Adrenal gland (tissue), 12 donors: ENCODE data around the gene MRPL32. TPM values are rescaled to one million over a fixed set of nuclear protein-coding genes. Genes with fewer than 3 reads are reported as not detected.

Experiments used
- DNase-seq, 7 donors: peaks; one replicate each; pipeline ENCODE4 v3.0.0-alpha.2; 2019 to 2020
- H3K27ac ChIP-seq, 5 donors: fragments of 200-600 bp; sonication (generic) in 4 of 5; 1 replicate in 3 of 5; 2 replicates in 2 of 5; pipeline versions ENCODE4 v1.5.1 to v1.8.0; 2016 to 2020; ENCODE audit warnings: mild to moderate bottlenecking in 1 of 5
- H3K27me3 ChIP-seq: fragments of 200-600 bp; 2 replicates; pipeline ENCODE4 v1.8.0; 2021
- H3K36me3 ChIP-seq, 2 donors: fragments of 200-600 bp; replicated peaks in 1 of 2; 1 replicate in 1 of 2; 2 replicates in 1 of 2; pipeline versions ENCODE4 v1.5.1 to v1.8.0; 2018 to 2022
- H3K4me1 ChIP-seq, 2 donors: fragments of 200-600 bp; replicated peaks in 1 of 2; 1 replicate in 1 of 2; 2 replicates in 1 of 2; pipeline versions ENCODE4 v1.5.1 to v1.8.0; 2018 to 2021
- H3K4me3 ChIP-seq, 4 donors: fragments of 200-600 bp; sonication (generic) in 3 of 4; one replicate each; pipeline ENCODE4 v1.5.1; 2016 to 2018
- H3K9me3 ChIP-seq, 3 donors: fragments of 200-600 bp; sonication (generic) in 1 of 3; replicated peaks in 1 of 3; 1 replicate in 2 of 3; 2 replicates in 1 of 3; pipeline versions ENCODE4 v1.5.1 to v1.8.0; 2016 to 2021
- POLR2A ChIP-seq, 2 donors: fragments of 450-650 bp; IDR thresholded peaks; one replicate each; pipeline ENCODE4 v1.6.1; 2017; ENCODE audit warnings: antibody characterized with exemption in 2 of 2, mild to moderate bottlenecking in 2 of 2, moderate library complexity in 1 of 2
- WGBS, 4 donors: extraction: QIAGEN DNeasy Blood & Tissue Kit in 2 of 4; methylation state at CpG; one replicate each; pipeline versions ENCODE4 v1.1.5 to v1.1.7; 2013 to 2017; 5-methylcytosine and 5-hydroxymethylcytosine counted together
- intact Hi-C, 2 donors: fragments of 100-400 bp; cut with DNase I; formaldehyde crosslinking; loops; one replicate each; pipeline versions ENCODE4 v1.14.1 to v1.15.0; 2022 to 2023
- polyA plus RNA-seq, 3 donors: library from polyadenylated mRNA; stranded (reverse); fragments of 200-250 nt in 2 of 3; fragments of 350-450 nt in 1 of 3; fragmentation: Illumina TruSeq in 1 of 3; extraction: RNeasy Lipid Tissue Mini Kit (QIAGEN cat#74804) in 1 of 3; gene quantifications; one replicate each; pipeline ENCODE4 v1.2.3, GENCODE V29; 2013 to 2014
- total RNA-seq, 9 donors: library from RNA; depleted of rRNA in 4 of 9; stranded (reverse); fragments of >200 nt in 4 of 9; fragments of 120-200 nt in 1 of 9; fragmentation: NEBNext Ultra II Directional in 1 of 9; extraction: Animal tissue kit (Norgen Biotek cat#: 25700) in 1 of 9; gene quantifications; one replicate each; pipeline versions ENCODE4 v1.1.0 to v1.2.4, GENCODE V29; 2013 to 2023
- TF ChIP-seq, protein P1 (sequence below), 6 experiments: fragments of 450-650 bp in 4 of 6; fragments of 200-600 bp in 2 of 6; sonication (generic) in 1 of 6; IDR thresholded peaks; 1 replicate in 5 of 6; 2 replicates in 1 of 6; pipeline versions ENCODE4 v1.5.1 to v1.8.0; 2016 to 2021; ENCODE audit warnings: antibody characterized with exemption in 6 of 6, mild to moderate bottlenecking in 2 of 6, moderate library complexity in 1 of 6
- donor health status: healthy with polysubstance abuse.
- donor health status: Bipolar disorder and iron deficiency.
- donor health status: DM: yes; HTN: yes; CAD: no.
- donor health status: DM: no; HTN: no; CAD: no.
- donor health status: DM: no; HTN: no; CAD: no.
- donor health status: DM: yes; HTN: yes; CAD: no.

MRPL32 gene
- total and polyA plus RNA-seq, 12 donors, result 56.9 to 174 (median 73.4) TPM

DNA sequence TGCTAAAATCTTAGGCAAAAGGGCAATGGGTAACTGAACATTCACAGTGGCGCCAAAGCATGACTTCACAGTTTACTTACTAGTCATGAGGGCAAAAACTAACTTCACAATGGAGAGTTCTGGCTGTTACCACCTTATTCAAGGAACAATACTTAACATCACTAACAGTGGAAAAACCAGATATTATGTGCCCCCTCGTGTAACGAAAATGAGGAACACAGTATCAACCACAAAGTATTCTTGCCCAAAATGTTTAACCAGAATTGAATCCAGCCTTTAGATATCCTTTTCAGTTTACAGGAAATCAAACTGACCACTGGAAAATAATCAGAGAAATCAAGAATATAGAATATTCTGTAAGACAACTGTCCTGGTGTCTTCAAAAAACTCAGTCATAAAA lies 29.8 kb upstream of the MRPL32 start:
- Histone ChIP-seq H3K27me3 (no peaks in the 10 kb centered on the region), H3K4me1 (no peaks in the 10 kb centered on the region), H3K9me3 (no peaks in the 10 kb centered on the region), H3K36me3 (no peaks in the 10 kb centered on the region), H3K4me3 (no peak overlapping the region), H3K27ac (no peak overlapping the region)
- WGBS, 4 donors, result 57 to 70% (median 63%) methylated on average over 3 of the region's 3 CpGs
- TF ChIP-seq, protein P1, sequence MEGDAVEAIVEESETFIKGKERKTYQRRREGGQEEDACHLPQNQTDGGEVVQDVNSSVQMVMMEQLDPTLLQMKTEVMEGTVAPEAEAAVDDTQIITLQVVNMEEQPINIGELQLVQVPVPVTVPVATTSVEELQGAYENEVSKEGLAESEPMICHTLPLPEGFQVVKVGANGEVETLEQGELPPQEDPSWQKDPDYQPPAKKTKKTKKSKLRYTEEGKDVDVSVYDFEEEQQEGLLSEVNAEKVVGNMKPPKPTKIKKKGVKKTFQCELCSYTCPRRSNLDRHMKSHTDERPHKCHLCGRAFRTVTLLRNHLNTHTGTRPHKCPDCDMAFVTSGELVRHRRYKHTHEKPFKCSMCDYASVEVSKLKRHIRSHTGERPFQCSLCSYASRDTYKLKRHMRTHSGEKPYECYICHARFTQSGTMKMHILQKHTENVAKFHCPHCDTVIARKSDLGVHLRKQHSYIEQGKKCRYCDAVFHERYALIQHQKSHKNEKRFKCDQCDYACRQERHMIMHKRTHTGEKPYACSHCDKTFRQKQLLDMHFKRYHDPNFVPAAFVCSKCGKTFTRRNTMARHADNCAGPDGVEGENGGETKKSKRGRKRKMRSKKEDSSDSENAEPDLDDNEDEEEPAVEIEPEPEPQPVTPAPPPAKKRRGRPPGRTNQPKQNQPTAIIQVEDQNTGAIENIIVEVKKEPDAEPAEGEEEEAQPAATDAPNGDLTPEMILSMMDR (IDR thresholded peaks at IDR 0.05), result no peak
- no peak for TF ChIP-seq POLR2A (IDR thresholded peaks at IDR 0.05)
- intact Hi-C loops, result no loop called here
- DNase-seq, result no peak

DNA sequence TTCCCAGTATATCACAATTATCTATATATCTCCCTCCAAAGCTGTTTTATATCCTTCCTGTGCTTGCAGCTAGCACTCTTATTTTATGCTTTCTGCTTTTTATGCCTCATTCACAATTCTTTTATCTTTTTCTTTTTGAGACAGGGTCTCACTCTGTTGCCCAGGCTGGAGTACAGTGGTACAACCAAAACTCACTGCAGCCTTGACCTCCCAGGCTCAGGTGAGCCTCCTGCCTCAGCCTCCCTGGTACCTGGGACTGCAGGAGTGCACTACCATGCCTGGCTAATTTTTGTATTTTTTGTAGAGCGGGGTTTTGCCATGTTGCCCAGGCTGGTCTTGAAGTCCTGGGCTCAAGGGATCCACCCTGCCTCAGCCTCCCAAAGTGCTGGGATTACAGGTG lies 26.0 kb upstream of the MRPL32 start:
- 92 to 100% (median 98%) methylated on average over 1 of the region's 1 CpG for WGBS, 4 donors
- no peak overlapping the region for H3K27ac ChIP-seq
- no peak overlapping the region for H3K4me3 ChIP-seq
- DNase-seq, result no peak
- H3K9me3 ChIP-seq, result no peaks in the 10 kb centered on the region
- no peaks in the 10 kb centered on the region for H3K36me3 ChIP-seq
- intact Hi-C loops, result no loop called here
- TF ChIP-seq, protein P1 (IDR thresholded peaks at IDR 0.05), result no peak
- no peak for TF ChIP-seq POLR2A (IDR thresholded peaks at IDR 0.05)
- H3K4me1 ChIP-seq, result peaks cover 7% of the 10 kb centered on the region in 2 donors
- no peaks in the 10 kb centered on the region for H3K27me3 ChIP-seq

DNA sequence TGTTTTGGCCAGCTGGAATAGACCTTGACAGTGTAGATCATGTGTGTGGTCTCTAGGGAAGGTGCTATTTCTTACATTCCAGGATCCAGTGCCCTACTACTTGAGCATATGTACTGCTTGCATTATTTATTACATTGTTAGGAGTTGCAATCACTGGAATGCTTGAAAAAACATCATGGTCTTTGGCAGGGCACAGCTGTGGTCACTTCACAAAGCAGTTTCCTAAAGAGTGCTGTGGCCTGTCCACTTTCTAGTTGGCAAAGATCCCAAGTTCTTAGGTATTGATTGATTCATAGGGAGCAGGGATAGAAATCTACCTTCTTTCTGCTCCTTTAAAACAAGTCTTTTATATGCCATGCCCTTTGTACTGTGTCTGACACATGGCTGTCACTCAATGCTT lies 24.9 kb upstream of the MRPL32 start:
- Histone ChIP-seq H3K27me3 (no peaks in the 10 kb centered on the region), H3K27ac (no peak overlapping the region), H3K4me1 (peaks cover 7 to 10% of the 10 kb centered on the region in 2 donors), H3K4me3 (no peak overlapping the region), H3K9me3 (no peaks in the 10 kb centered on the region), H3K36me3 (no peaks in the 10 kb centered on the region)
- intact Hi-C loops, result no loop called here
- no peak for TF ChIP-seq POLR2A (IDR thresholded peaks at IDR 0.05)
- TF ChIP-seq, protein P1 (IDR thresholded peaks at IDR 0.05), result no peak
- DNase-seq, result no peak

DNA sequence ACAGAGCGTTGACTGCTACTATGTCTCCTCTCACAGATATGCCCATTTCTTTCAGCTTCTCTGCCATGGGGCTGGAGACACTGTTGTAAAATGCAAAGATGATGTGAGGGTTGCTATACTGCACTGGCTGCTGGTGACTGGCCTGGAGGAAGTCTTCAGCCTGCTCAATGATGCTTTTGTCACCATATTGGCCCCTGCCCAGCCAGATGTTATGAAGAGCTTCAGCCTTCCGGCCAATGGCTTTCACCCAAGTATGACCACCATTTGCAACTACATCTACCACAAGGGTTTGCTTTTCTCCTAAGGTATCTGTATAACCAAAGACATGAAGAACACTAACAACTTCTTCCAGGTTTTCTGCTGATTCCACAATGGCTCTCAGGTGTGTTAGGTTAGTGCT lies 21.9 kb upstream of the MRPL32 start:
- Histone ChIP-seq H3K4me1 (peaks cover 7 to 13% of the 10 kb centered on the region in 2 donors), H3K27me3 (no peaks in the 10 kb centered on the region), H3K9me3 (no peaks in the 10 kb centered on the region), H3K36me3 (peaks cover 0 to 1% of the 10 kb centered on the region in 2 donors), H3K4me3 (no peak overlapping the region), H3K27ac (no peak overlapping the region)
- WGBS, 4 donors, result 95 to 100% (median 97%) methylated on average over 2 of the region's 2 CpGs
- intact Hi-C loops, result no loop called here
- TF ChIP-seq, protein P1 (IDR thresholded peaks at IDR 0.05), result no peak
- TF ChIP-seq POLR2A (IDR thresholded peaks at IDR 0.05), result no peak
- no peak for DNase-seq
